ENCODE data around the gene ELF5.

- TF ChIP-seq CTCF (IDR thresholded peaks at IDR 0.05) (no peak), POLR2AphosphoS5 (IDR thresholded peaks at IDR 0.05; ENCODE audit: insufficient read depth in 1 of 2, low read depth in 1 of 2) (no peak), POLR2A (IDR thresholded peaks at IDR 0.05) (no peak)
These were observed 71.8 kb downstream of the ELF5 start for GRCh38 chr11:34441814-34442213.
